Activated CD8-positive, alpha-beta memory T cell treated with anti-CD3 and anti-CD28 coated beads, Interleukin-2, amount 50 U/mL, for 1 hour (primary cell): Measurements from ENCODE around the gene HNRNPUL1.

Experiments used
- DNase-seq: peaks from one replicate; pipeline ENCODE4 v3.0.0-alpha.2; 2020; ENCODE audit errors: extremely low read depth

HNRNPUL1 gene

GRCh38 chr19:41308450-41309179, 44.4 kb downstream of the HNRNPUL1 start:
- DNase-seq = peak; percentile 74

GRCh38 chr19:41309180-41310032, 45.2 kb downstream of the HNRNPUL1 start:
- no peak for DNase-seq

GRCh38 chr19:41310033-41310831, 46.1 kb downstream of the HNRNPUL1 start, which contains the start of gene CCDC97:
Gene CCDC97, plus strand, starts transcription at chr19:41310172. Its CDS starts 139 bp downstream, at chr19:41310311.
- peak; percentile 77 for DNase-seq

- DNase-seq = no peak
Measured at GRCh38 chr19:41311072-41311471, 46.9 kb downstream of the HNRNPUL1 start.

- no peak for DNase-seq
Measured at GRCh38 chr19:41311613-41312012, 47.4 kb downstream of the HNRNPUL1 start.

GRCh38 chr19:41316306-41316920, 52.2 kb downstream of the HNRNPUL1 start:
- no peak for DNase-seq

- no peak for DNase-seq
Measured at GRCh38 chr19:41318696-41319499, 54.7 kb downstream of the HNRNPUL1 start.

- DNase-seq = no peak
Measured at GRCh38 chr19:41319500-41320184, 55.5 kb downstream of the HNRNPUL1 start.

GRCh38 chr19:41320185-41320518, 56.0 kb downstream of the HNRNPUL1 start:
- DNase-seq = no peak

GRCh38 chr19:41320568-41320967, 56.4 kb downstream of the HNRNPUL1 start:
- DNase-seq = no peak

GRCh38 chr19:41321204-41321599, 57.0 kb downstream of the HNRNPUL1 start:
- no peak for DNase-seq

- DNase-seq = no peak
Measured at GRCh38 chr19:41321600-41322270, 57.6 kb downstream of the HNRNPUL1 start.

GRCh38 chr19:41322451-41322850, 58.3 kb downstream of the HNRNPUL1 start:
- no peak for DNase-seq

GRCh38 chr19:41323023-41323422, 58.9 kb downstream of the HNRNPUL1 start:
- no peak for DNase-seq

GRCh38 chr19:41323430-41324125, 59.4 kb downstream of the HNRNPUL1 start:
- no peak for DNase-seq

- DNase-seq = no peak
Measured at GRCh38 chr19:41324231-41324702, 60.1 kb downstream of the HNRNPUL1 start.

GRCh38 chr19:41324921-41325639, 60.9 kb downstream of the HNRNPUL1 start:
- DNase-seq = no peak

- DNase-seq = no peak
Measured at GRCh38 chr19:41325640-41325946, 61.4 kb downstream of the HNRNPUL1 start.
